Suprapubic skin (tissue), 3 donors: ENCODE data around the gene HORMAD2.

Experiments used
- POLR2A ChIP-seq, 2 donors: fragments of 450-650 bp; IDR thresholded peaks; one replicate each; pipeline ENCODE4 v1.6.1; 2017; ENCODE audit warnings: antibody characterized with exemption in 2 of 2, mild to moderate bottlenecking in 2 of 2, moderate library complexity in 2 of 2
- TF ChIP-seq, protein P1 (sequence below), 2 donors: fragments of 200-600 bp in 1 of 2; fragments of 450-650 bp in 1 of 2; sonication (generic) in 1 of 2; IDR thresholded peaks; one replicate each; pipeline ENCODE4 v1.5.1; 2016 to 2019; ENCODE audit warnings: antibody characterized with exemption in 2 of 2, mild to moderate bottlenecking in 1 of 2, moderate library complexity in 1 of 2

DNA sequence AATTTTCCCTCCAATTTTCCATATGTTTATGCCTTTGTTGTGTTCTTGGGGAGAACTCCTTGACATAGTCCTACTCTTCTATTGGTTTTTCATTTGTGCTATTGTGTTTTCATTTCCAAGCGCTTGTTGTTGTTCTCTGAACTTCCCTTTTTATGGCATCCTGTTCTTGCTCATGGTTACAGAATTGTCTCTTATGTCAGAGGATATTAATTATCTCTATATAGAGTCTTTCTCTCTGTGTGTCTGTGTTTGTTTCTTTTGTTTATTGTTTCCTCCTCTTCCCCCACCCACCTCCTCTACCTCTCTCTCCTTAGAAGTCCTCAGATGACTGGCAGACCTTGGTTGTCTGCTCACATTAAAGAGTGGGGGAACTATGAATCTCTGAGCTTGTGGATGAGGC lies 69.9 kb downstream of the HORMAD2 start:
- TF ChIP-seq, protein P1, sequence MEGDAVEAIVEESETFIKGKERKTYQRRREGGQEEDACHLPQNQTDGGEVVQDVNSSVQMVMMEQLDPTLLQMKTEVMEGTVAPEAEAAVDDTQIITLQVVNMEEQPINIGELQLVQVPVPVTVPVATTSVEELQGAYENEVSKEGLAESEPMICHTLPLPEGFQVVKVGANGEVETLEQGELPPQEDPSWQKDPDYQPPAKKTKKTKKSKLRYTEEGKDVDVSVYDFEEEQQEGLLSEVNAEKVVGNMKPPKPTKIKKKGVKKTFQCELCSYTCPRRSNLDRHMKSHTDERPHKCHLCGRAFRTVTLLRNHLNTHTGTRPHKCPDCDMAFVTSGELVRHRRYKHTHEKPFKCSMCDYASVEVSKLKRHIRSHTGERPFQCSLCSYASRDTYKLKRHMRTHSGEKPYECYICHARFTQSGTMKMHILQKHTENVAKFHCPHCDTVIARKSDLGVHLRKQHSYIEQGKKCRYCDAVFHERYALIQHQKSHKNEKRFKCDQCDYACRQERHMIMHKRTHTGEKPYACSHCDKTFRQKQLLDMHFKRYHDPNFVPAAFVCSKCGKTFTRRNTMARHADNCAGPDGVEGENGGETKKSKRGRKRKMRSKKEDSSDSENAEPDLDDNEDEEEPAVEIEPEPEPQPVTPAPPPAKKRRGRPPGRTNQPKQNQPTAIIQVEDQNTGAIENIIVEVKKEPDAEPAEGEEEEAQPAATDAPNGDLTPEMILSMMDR (IDR thresholded peaks at IDR 0.05) = no peak
- TF ChIP-seq POLR2A (IDR thresholded peaks at IDR 0.05) = no peak
